HCT116 (cell line): ENCODE results near the gene PRC1. TPM values are rescaled to one million over a fixed set of nuclear protein-coding genes. Genes with fewer than 3 reads are reported as not detected.

ENCODE experiments used
- ATAC-seq: fragments of 200-7000 bp; cut with Tn5 transposase; 2 replicates; pipeline ENCODE4 v1.9.1; 2020; ENCODE audit warnings: mild to moderate bottlenecking, moderate library complexity
- BruUV-seq: library from RNA; stranded (reverse); fragments of 400-500 nt; replicated peaks from 2 replicates; lab custom pipeline; 2021; lab: Mats Ljungman, UMichigan
- CTCF ChIA-PET: fragments of 300-600 bp; sonication (Branson Sonifier 250); formaldehyde crosslinking; loops from one replicate; lab custom pipeline; 2021; ENCODE audit warnings: antibody characterized with exemption; lab: Charles Lee
- POLR2A ChIA-PET: fragments of 300-600, 350-600 bp; sonication (Branson Sonifier 250); formaldehyde crosslinking; loops from one replicate; lab custom pipeline; 2021; ENCODE audit warnings: antibody characterized with exemption; lab: Charles Lee
- RAD21 ChIA-PET, 2 experiments: fragments of 300-600 bp; sonication (Branson Sonifier 250); formaldehyde crosslinking; loops; one replicate each; lab custom pipeline; 2023; ENCODE audit warnings: low total read pairs in 2 of 2; ENCODE audit not compliant: uncharacterized antibody in 2 of 2, unreplicated experiment in 2 of 2, low non-redundant PET in 1 of 2; lab: Charles Lee
- DNase-seq: peaks from one replicate; pipeline ENCODE4 v3.0.0-alpha.2; 2010; ENCODE audit warnings: low read depth, low spot score
- H2AFZ ChIP-seq: fragments of 200-600 bp; shearing (Covaris generic), sonication (generic); 2 replicates; pipeline ENCODE4 v1.6.1; 2017; ENCODE audit warnings: low read depth, mixed run types, mixed read lengths, antibody characterized with exemption, low read length; ENCODE audit not compliant: poor library complexity, severe bottlenecking
- H3K27ac ChIP-seq: 2 replicates; pipeline ENCODE4 v1.5.1; 2012; ENCODE audit warnings: low read depth, low read length
- H3K27me3 ChIP-seq: fragments of 200-600 bp; sonication (generic); 2 replicates; pipeline ENCODE4 v1.6.1; 2016; ENCODE audit warnings: mixed run types, low read length, mixed read lengths; ENCODE audit not compliant: insufficient read depth
- H3K36me3 ChIP-seq, 2 experiments: fragments of 200-500 bp in 1 of 2; fragments of 200-600 bp in 1 of 2; sonication (Bioruptor generic) in 1 of 2; sonication (generic) in 1 of 2; 2 replicates each; pipeline versions ENCODE4 v1.5.1 to v1.6.1; 2014 to 2016; ENCODE audit warnings: low read length in 2 of 2, inconsistent platforms in 1 of 2, mixed read lengths in 1 of 2, mixed run types in 1 of 2; ENCODE audit not compliant: insufficient read depth in 2 of 2, control insufficient read depth in 1 of 2
- H3K4me1 ChIP-seq, 2 experiments: fragments of 200-600 bp in 1 of 2; sonication (generic) in 1 of 2; 2 replicates each; pipeline versions ENCODE4 v1.5.1 to v1.6.1; 2012 to 2017; ENCODE audit warnings: low read length in 2 of 2, inconsistent platforms in 1 of 2, mild to moderate bottlenecking in 1 of 2, mixed read lengths in 1 of 2, mixed run types in 1 of 2, moderate library complexity in 1 of 2; ENCODE audit not compliant: insufficient read depth in 2 of 2, control insufficient read depth in 1 of 2
- H3K4me2 ChIP-seq: fragments of 200-600 bp; sonication (generic); 2 replicates; pipeline ENCODE4 v1.6.1; 2017; ENCODE audit warnings: mixed run types, low read length, mixed read lengths
- H3K4me3 ChIP-seq, 2 experiments: fragments of 200-600 bp in 1 of 2; sonication (generic) in 1 of 2; replicated peaks in 1 of 2; 2 replicates each; pipeline ENCODE4 v1.5.1; 2011 to 2016; ENCODE audit warnings: low read length in 2 of 2, control low read depth in 1 of 2, low read depth in 1 of 2, mild to moderate bottlenecking in 1 of 2, mixed read lengths in 1 of 2, mixed run types in 1 of 2
- H3K79me2 ChIP-seq: fragments of 200-600 bp; sonication (generic); 2 replicates; pipeline ENCODE4 v1.6.1; 2017; ENCODE audit warnings: mild to moderate bottlenecking, mixed run types, low read length, moderate library complexity, mixed read lengths; ENCODE audit not compliant: insufficient read depth
- H3K9ac ChIP-seq: fragments of 200-600 bp; sonication (generic); 2 replicates; pipeline ENCODE4 v1.6.1; 2016; ENCODE audit warnings: low read length, mixed read lengths
- H3K9me2 ChIP-seq: fragments of 200-600 bp; sonication (generic), shearing (Covaris generic); 2 replicates; pipeline ENCODE4 v1.6.1; 2017; ENCODE audit warnings: mixed run types, mild to moderate bottlenecking, moderate library complexity; ENCODE audit not compliant: insufficient read depth
- H3K9me3 ChIP-seq, 2 experiments: fragments of 200-500 bp in 1 of 2; fragments of 200-600 bp in 1 of 2; sonication (Bioruptor generic) in 1 of 2; sonication (generic) in 1 of 2; 2 replicates each; pipeline ENCODE4 v1.6.1; 2014 to 2017; ENCODE audit warnings: low read length in 2 of 2, mixed read lengths in 2 of 2, inconsistent platforms in 1 of 2, low read depth in 1 of 2, mild to moderate bottlenecking in 1 of 2, mixed run types in 1 of 2, moderate library complexity in 1 of 2; ENCODE audit not compliant: control insufficient read depth in 1 of 2, insufficient read depth in 1 of 2
- H4K20me1 ChIP-seq: fragments of 200-600 bp; sonication (generic), shearing (Covaris generic); 2 replicates; pipeline ENCODE4 v1.6.1; 2017; ENCODE audit warnings: mixed run types, mild to moderate bottlenecking, moderate library complexity; ENCODE audit not compliant: insufficient read depth
- CBX3 ChIP-seq: IDR thresholded peaks from 2 replicates; pipeline ENCODE4 v1.6.1; 2012; ENCODE audit warnings: low read depth
- CEBPB ChIP-seq: IDR thresholded peaks from 2 replicates; pipeline ENCODE4 v1.6.1; 2012; ENCODE audit warnings: low read depth
- EGR1 ChIP-seq: IDR thresholded peaks from 2 replicates; pipeline ENCODE4 v1.6.1; 2012; ENCODE audit warnings: low read depth
- EZH2 ChIP-seq: fragments of 200-600 bp; sonication (generic); IDR thresholded peaks from 2 replicates; pipeline ENCODE4 v1.6.1; 2017; ENCODE audit warnings: antibody characterized with exemption, mixed run types
- SIN3A ChIP-seq: IDR thresholded peaks from 2 replicates; pipeline ENCODE4 v1.6.1; 2012; ENCODE audit warnings: low read depth
- YY1 ChIP-seq: IDR thresholded peaks from 2 replicates; pipeline ENCODE4 v1.6.1; 2011; ENCODE audit warnings: low read length, low read depth, moderate library complexity, mild to moderate bottlenecking; ENCODE audit not compliant: insufficient replicate concordance; ENCODE audit errors: extremely low read depth
- intact Hi-C: fragments of 100-400 bp; cut with micrococcal nuclease; formaldehyde crosslinking; loops from 2 replicates; pipeline ENCODE4 v1.10.0; 2022
- total RNA-seq: library from RNA; stranded (reverse); gene quantifications from one replicate; pipeline ENCODE4 v1.2.1, GENCODE V29; 2021; ENCODE audit not compliant: unreplicated experiment
- TF ChIP-seq, protein P1 (sequence below): IDR thresholded peaks from 2 replicates; pipeline ENCODE4 v1.6.1; 2012
- TF ChIP-seq, protein P2 (sequence below), 3 experiments: fragments of 200-600 bp in 1 of 3; sonication (generic) in 1 of 3; IDR thresholded peaks in 2 of 3; conservative IDR thresholded peaks in 1 of 3; 2 replicates each; pipeline ENCODE4 v1.5.1; 2012 to 2017; ENCODE audit warnings: low read depth in 2 of 3, low read length in 2 of 3, antibody characterized with exemption in 1 of 3, borderline replicate concordance in 1 of 3, control low read depth in 1 of 3, mild to moderate bottlenecking in 1 of 3, mixed read lengths in 1 of 3, mixed run types in 1 of 3, moderate library complexity in 1 of 3; ENCODE audit not compliant: insufficient read depth in 1 of 3
- TF ChIP-seq, protein P3 (sequence below): IDR thresholded peaks from 2 replicates; pipeline ENCODE4 v1.6.1; 2012

PRC1 gene
- total RNA-seq, 1 experiment from 2014 or later, result 186 TPM

DNA sequence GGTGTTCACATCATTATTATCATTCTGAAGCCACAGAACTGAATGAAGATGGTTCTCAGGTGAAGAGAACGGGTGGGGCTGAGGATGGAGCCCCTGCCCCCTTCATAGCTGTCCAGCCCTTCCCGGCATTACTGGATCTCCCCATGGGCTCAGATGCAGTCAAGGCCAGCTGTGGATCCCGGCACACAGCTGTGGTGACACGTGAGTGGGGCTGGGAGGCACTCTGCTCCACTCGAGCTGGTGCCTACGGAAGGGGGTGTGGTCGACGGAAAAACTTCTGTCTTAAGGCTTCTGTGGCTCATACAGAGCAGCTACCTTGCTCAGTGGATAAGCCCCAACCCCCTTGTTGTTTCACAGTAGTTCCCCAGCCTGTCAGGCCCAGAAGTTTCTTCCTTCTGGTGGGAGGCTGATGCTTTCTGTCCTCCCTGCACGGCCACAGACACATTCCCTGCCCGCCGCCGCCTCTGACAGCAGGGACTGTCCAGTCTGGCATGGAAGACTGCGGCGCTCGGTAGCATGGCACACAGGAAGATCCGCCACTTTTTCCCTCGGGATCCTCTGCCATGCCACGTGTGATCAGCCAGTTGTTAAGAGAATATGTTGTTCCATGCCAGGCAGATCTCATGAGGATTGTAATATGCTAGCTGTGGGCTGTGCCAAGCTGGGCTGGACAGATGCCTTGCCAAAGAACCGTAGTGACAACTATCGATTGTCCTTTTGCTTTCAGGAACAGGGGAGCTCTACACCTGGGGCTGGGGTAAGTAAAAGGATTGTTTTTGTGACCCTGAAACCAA, 33.8 kb downstream of the PRC1 start:
- H3K36me3 ChIP-seq, result peaks cover 21 to 24% of the 10 kb centered on the region in 2 experiments; a peak in 3 of 4 replicates
- H3K27me3 ChIP-seq, result no peaks in the 10 kb centered on the region
- TF ChIP-seq SIN3A (no peak), YY1 (no peak), CEBPB (no peak), EGR1 (no peak), CBX3 (no peak), EZH2 (no peak)
- TF ChIP-seq, protein P1, sequence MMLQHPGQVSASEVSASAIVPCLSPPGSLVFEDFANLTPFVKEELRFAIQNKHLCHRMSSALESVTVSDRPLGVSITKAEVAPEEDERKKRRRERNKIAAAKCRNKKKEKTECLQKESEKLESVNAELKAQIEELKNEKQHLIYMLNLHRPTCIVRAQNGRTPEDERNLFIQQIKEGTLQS, result no peak
- TF ChIP-seq, protein P2, sequence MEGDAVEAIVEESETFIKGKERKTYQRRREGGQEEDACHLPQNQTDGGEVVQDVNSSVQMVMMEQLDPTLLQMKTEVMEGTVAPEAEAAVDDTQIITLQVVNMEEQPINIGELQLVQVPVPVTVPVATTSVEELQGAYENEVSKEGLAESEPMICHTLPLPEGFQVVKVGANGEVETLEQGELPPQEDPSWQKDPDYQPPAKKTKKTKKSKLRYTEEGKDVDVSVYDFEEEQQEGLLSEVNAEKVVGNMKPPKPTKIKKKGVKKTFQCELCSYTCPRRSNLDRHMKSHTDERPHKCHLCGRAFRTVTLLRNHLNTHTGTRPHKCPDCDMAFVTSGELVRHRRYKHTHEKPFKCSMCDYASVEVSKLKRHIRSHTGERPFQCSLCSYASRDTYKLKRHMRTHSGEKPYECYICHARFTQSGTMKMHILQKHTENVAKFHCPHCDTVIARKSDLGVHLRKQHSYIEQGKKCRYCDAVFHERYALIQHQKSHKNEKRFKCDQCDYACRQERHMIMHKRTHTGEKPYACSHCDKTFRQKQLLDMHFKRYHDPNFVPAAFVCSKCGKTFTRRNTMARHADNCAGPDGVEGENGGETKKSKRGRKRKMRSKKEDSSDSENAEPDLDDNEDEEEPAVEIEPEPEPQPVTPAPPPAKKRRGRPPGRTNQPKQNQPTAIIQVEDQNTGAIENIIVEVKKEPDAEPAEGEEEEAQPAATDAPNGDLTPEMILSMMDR (IDR thresholded peaks at IDR 0.05 in 2 of 3, conservative IDR thresholded peaks at IDR 0.05 in 1 of 3; ENCODE audit: borderline replicate concordance in 1 of 3, insufficient read depth in 1 of 3, low read depth in 2 of 3, low read length in 2 of 3), result no peak
- TF ChIP-seq, protein P3, sequence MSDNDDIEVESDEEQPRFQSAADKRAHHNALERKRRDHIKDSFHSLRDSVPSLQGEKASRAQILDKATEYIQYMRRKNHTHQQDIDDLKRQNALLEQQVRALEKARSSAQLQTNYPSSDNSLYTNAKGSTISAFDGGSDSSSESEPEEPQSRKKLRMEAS, result no peak
- TF ChIP-seq, all 23 proteins: peak for 0
- DNase-seq (no peak), ATAC-seq (no peak)
- ChIA-PET CTCF (interaction anchor here (2.6 kb wide), 1 partner anchor 26 kb away, joined by 8 read pairs; the partner anchor contains the start of gene UNC45A), RAD21 (no interaction called here), POLR2A (no interaction called here)
- no TSS peak for BruUV-seq
- Histone ChIP-seq H3K9ac (no peak overlapping the region), H3K9me2 (no peaks in the 10 kb centered on the region), H2AFZ (no peak overlapping the region), H3K9me3 (no peaks in the 10 kb centered on the region), H3K4me1 (peaks cover 6 to 9% of the 10 kb centered on the region in 2 experiments), H4K20me1 (no peaks in the 10 kb centered on the region), H3K4me3 (no peak overlapping the region), H3K4me2 (no peak overlapping the region), H3K27ac (no peak overlapping the region), H3K79me2 (peaks cover 42% of the 10 kb centered on the region)
- intact Hi-C loops, result no loop called here
